Liver (tissue), 9 donors: ENCODE data around the gene EGR2. TPM values are rescaled to one million over a fixed set of nuclear protein-coding genes. Genes with fewer than 3 reads are reported as not detected.
"Not testable (repeated sequence)": the region's sequence is repeated elsewhere in the genome, so short reads cannot be mapped to it uniquely, and the experiment has no call there.

Experiments
- DNase-seq: peaks from one replicate; pipeline ENCODE4 v3.0.0-alpha.2; 2017; ENCODE audit warnings: low spot score
- H3K27ac ChIP-seq, 2 donors: one replicate each; pipeline ENCODE4 v1.7.0; 2013; ENCODE audit warnings: inconsistent platforms in 2 of 2, low read length in 2 of 2, control low read depth in 1 of 2, low read depth in 1 of 2, mild to moderate bottlenecking in 1 of 2
- H3K27me3 ChIP-seq, 4 donors: one replicate each; pipeline versions ENCODE4 v1.6.1 to v1.7.0; 2013; ENCODE audit warnings: low read length in 3 of 4, inconsistent platforms in 1 of 4, mild to moderate bottlenecking in 1 of 4, moderate library complexity in 1 of 4; ENCODE audit not compliant: control insufficient read depth in 4 of 4, insufficient read depth in 4 of 4
- H3K36me3 ChIP-seq, 4 donors: one replicate each; pipeline versions ENCODE4 v1.6.1 to v1.7.0; 2013; ENCODE audit warnings: low read length in 3 of 4, mild to moderate bottlenecking in 3 of 4, low read depth in 1 of 4, moderate library complexity in 1 of 4; ENCODE audit not compliant: control insufficient read depth in 4 of 4, insufficient read depth in 3 of 4
- H3K4me1 ChIP-seq, 4 donors: one replicate each; pipeline versions ENCODE4 v1.6.1 to v1.7.0; 2013; ENCODE audit warnings: low read length in 3 of 4, mild to moderate bottlenecking in 3 of 4, moderate library complexity in 1 of 4; ENCODE audit not compliant: control insufficient read depth in 4 of 4, insufficient read depth in 4 of 4
- H3K4me3 ChIP-seq, 3 donors: one replicate each; pipeline versions ENCODE4 v1.6.1 to v1.7.0; 2013; ENCODE audit warnings: low read length in 3 of 3, control low read depth in 1 of 3, low read depth in 1 of 3, mild to moderate bottlenecking in 1 of 3
- H3K9ac ChIP-seq, 2 donors: one replicate each; pipeline ENCODE4 v1.7.0; 2013; ENCODE audit warnings: low read length in 2 of 2, mild to moderate bottlenecking in 2 of 2, moderate library complexity in 2 of 2, control low read depth in 1 of 2, low read depth in 1 of 2
- H3K9me3 ChIP-seq, 4 donors: one replicate each; pipeline versions ENCODE4 v1.6.1 to v1.7.0; 2013; ENCODE audit warnings: low read length in 3 of 4; ENCODE audit not compliant: control insufficient read depth in 4 of 4
- EGR1 ChIP-seq, 2 donors: IDR thresholded peaks; 2 replicates each; pipeline ENCODE4 v1.6.1; 2016 to 2018; ENCODE audit warnings: antibody characterized with exemption in 2 of 2, low read depth in 2 of 2
- FOXA1 ChIP-seq: IDR thresholded peaks from 2 replicates; pipeline ENCODE4 v1.6.1; 2016; ENCODE audit warnings: antibody characterized with exemption
- FOXA2 ChIP-seq: IDR thresholded peaks from 2 replicates; pipeline ENCODE4 v1.6.1; 2016; ENCODE audit warnings: antibody characterized with exemption
- GABPA ChIP-seq, 2 donors: IDR thresholded peaks in 1 of 2; conservative IDR thresholded peaks in 1 of 2; 2 replicates each; pipeline ENCODE4 v1.6.1; 2016; ENCODE audit warnings: antibody characterized with exemption in 2 of 2, mild to moderate bottlenecking in 1 of 2, moderate library complexity in 1 of 2
- HNF4A ChIP-seq, 2 donors: conservative IDR thresholded peaks; 2 replicates each; pipeline ENCODE4 v1.6.1; 2016; ENCODE audit warnings: antibody characterized with exemption in 2 of 2, mild to moderate bottlenecking in 2 of 2
- HNF4G ChIP-seq: IDR thresholded peaks from 2 replicates; pipeline ENCODE4 v1.6.1; 2016; ENCODE audit warnings: antibody characterized with exemption
- JUND ChIP-seq, 2 donors: IDR thresholded peaks; 2 replicates each; pipeline ENCODE4 v1.6.1; 2016; ENCODE audit warnings: antibody characterized with exemption in 2 of 2
- NR2F2 ChIP-seq: IDR thresholded peaks from 2 replicates; pipeline ENCODE4 v1.6.1; 2016; ENCODE audit warnings: antibody characterized with exemption
- RAD21 ChIP-seq, 2 donors: IDR thresholded peaks; 2 replicates each; pipeline ENCODE4 v1.6.1; 2016; ENCODE audit warnings: antibody characterized with exemption in 2 of 2, mild to moderate bottlenecking in 2 of 2
- RXRA ChIP-seq, 2 donors: IDR thresholded peaks; 2 replicates each; pipeline ENCODE4 v1.6.1; 2017 to 2018; ENCODE audit warnings: antibody characterized with exemption in 2 of 2, mild to moderate bottlenecking in 1 of 2
- SP1 ChIP-seq: IDR thresholded peaks from 2 replicates; pipeline ENCODE4 v1.6.1; 2018; ENCODE audit warnings: antibody characterized with exemption, mild to moderate bottlenecking
- TAF1 ChIP-seq: conservative IDR thresholded peaks from 2 replicates; pipeline ENCODE4 v1.6.1; 2016; ENCODE audit warnings: antibody characterized with exemption, mild to moderate bottlenecking
- YY1 ChIP-seq: IDR thresholded peaks from 2 replicates; pipeline ENCODE4 v1.6.1; 2016; ENCODE audit warnings: antibody characterized with exemption, mild to moderate bottlenecking
- WGBS: extraction: QIAGEN DNeasy Blood & Tissue Kit; methylation state at CpG from one replicate; pipeline ENCODE4 v1.1.7; 2013; 5-methylcytosine and 5-hydroxymethylcytosine counted together
- polyA plus RNA-seq, 2 donors: library from polyadenylated mRNA; stranded (reverse) in 1 of 2; unstranded in 1 of 2; fragments of 200-250 nt in 1 of 2; fragments of >200 nt in 1 of 2; fragmentation: Nextera tagmentation in 1 of 2; extraction: Ambion mirVana in 1 of 2; gene quantifications; one replicate each; pipeline versions ENCODE4 v1.2.1 to v1.2.3, GENCODE V29; 2013 to 2015
- total RNA-seq, 2 donors: library from RNA; depleted of rRNA; stranded (reverse); fragments of >200 nt; gene quantifications; one replicate each; pipeline ENCODE4 v1.2.3, GENCODE V29; 2014
- TF ChIP-seq, protein P1 (sequence below): IDR thresholded peaks from 2 replicates; pipeline ENCODE4 v1.6.1; 2016; ENCODE audit warnings: antibody characterized with exemption
- TF ChIP-seq, protein P2 (sequence below): IDR thresholded peaks from 2 replicates; pipeline ENCODE4 v1.6.1; 2016; ENCODE audit warnings: antibody characterized with exemption
- TF ChIP-seq, protein P3 (sequence below): IDR thresholded peaks from 2 replicates; pipeline ENCODE4 v1.6.1; 2016; ENCODE audit warnings: antibody characterized with exemption
- TF ChIP-seq, protein P4 (sequence below): IDR thresholded peaks from 2 replicates; pipeline ENCODE4 v1.6.1; 2016; ENCODE audit warnings: antibody characterized with exemption, mild to moderate bottlenecking
- TF ChIP-seq, protein P5 (sequence below): fragments of 150-350 bp; IDR thresholded peaks from 2 replicates; pipeline ENCODE4 v1.5.1; 2017; ENCODE audit warnings: improper control_type of control experiment, low read depth, low read length; ENCODE audit not compliant: missing input control
- donor health status: healthy.
- donor health status: healthy.
- donor health status: healthy.
- donor health status: healthy.
- donor health status: healthy.

EGR2 gene
- total and polyA plus RNA-seq, 4 donors: 0.17 to 0.76 (median 0.23) TPM

DNA sequence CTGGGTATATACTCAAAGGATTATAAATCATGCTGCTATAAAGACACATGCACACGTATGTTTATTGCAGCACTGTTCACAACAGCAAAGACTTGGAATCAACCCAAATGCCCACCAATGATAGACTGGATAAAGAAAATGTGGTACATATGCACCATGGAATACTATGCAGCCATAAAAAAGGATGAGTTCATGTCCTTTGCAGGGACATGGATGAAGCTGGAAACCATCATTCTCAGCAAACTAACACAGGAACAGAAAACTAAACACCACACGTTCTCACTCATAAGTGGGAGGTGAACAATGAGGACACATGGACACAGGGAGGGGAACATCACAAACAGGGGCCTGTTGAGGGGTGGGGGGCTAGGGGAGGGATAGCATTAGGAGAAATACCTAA lies 27.9 kb downstream of the EGR2 start:
- not testable (repeated sequence) for H3K4me3 ChIP-seq, H3K9me3 ChIP-seq, H3K4me1 ChIP-seq, DNase-seq, H3K9ac ChIP-seq, H3K27me3 ChIP-seq, H3K27ac ChIP-seq, H3K36me3 ChIP-seq
- 86% methylated on average over 2 of the region's 2 CpGs for WGBS

DNA sequence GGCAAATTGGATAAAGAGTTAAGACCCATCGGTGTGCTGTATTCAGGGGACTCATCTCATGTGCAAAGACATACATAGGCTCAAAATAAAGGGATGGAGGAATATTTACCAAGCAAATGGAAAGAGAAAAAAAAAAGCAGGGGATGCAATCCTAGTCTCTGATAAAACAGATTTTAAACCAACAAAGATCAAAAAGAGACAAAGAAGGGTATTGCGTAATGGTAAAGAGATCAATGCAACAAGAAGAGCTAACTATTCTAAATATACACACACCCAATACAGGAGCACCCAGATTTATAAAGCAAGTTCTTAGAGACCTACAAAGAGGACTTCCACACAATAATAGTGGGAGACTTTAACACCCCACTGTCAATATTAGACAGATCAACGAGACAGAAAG lies 31.6 kb downstream of the EGR2 start:
- not testable (repeated sequence) for H3K36me3 ChIP-seq, H3K9me3 ChIP-seq, DNase-seq, H3K4me3 ChIP-seq, H3K27me3 ChIP-seq, H3K4me1 ChIP-seq, H3K27ac ChIP-seq, H3K9ac ChIP-seq
- WGBS: 91% methylated on average over 3 of the region's 3 CpGs

DNA sequence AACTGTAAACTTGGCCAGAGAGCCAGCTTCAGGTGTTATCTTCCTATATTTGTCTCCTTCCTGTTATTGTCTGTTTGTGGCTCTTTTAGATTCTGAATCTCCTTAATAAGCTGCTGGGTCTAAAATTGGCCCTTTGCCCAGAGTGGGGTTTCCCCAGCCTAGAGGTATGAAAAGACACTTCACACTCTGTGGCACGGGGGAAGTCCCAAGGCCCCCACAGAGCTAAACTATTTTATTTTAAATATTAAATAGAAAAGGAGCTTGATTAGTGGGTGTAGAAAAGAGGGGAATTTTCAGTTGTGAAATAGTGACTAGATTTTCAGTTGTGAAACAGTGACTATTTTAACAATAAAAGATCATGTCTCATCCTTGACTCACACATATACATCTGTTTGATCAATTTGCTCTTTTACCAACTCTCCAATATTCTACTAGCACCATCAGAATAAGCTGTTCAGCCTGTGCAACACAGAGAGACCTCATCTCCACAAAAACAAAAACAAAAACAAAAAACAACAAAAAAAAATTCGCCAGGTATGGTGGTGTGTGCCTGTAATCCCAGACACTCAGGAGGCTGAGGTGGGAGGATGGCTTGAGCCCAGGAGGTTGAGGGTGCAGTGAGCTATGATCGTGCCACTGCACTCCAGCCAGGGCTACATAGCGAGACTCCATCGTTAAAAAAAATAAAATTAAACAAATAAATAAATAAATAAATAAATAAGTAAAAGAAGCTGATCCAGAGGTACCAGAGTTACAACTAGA lies 36.5 kb downstream of the EGR2 start:
- no peak for DNase-seq
- H3K36me3 ChIP-seq: no peaks in the 10 kb centered on the region
- no peaks in the 10 kb centered on the region for H3K27me3 ChIP-seq
- TF ChIP-seq, protein P1, sequence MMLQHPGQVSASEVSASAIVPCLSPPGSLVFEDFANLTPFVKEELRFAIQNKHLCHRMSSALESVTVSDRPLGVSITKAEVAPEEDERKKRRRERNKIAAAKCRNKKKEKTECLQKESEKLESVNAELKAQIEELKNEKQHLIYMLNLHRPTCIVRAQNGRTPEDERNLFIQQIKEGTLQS: no peak
- TF ChIP-seq FOXA2 (no peak), HNF4A (conservative IDR thresholded peaks at IDR 0.05) (no peak), YY1 (no peak), RXRA (IDR thresholded peaks at IDR 0.05) (no peak), NR2F2 (no peak), GABPA (IDR thresholded peaks at IDR 0.05 in 1 of 2, conservative IDR thresholded peaks at IDR 0.05 in 1 of 2) (no peak), HNF4G (no peak), RAD21 (IDR thresholded peaks at IDR 0.05) (no peak), EGR1 (IDR thresholded peaks at IDR 0.05; ENCODE audit: low read depth in 2 of 2) (no peak), JUND (IDR thresholded peaks at IDR 0.05) (no peak), SP1 (no peak), FOXA1 (no peak), TAF1 (no peak)
- TF ChIP-seq, protein P2, sequence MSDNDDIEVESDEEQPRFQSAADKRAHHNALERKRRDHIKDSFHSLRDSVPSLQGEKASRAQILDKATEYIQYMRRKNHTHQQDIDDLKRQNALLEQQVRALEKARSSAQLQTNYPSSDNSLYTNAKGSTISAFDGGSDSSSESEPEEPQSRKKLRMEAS: no peak
- TF ChIP-seq, protein P3, sequence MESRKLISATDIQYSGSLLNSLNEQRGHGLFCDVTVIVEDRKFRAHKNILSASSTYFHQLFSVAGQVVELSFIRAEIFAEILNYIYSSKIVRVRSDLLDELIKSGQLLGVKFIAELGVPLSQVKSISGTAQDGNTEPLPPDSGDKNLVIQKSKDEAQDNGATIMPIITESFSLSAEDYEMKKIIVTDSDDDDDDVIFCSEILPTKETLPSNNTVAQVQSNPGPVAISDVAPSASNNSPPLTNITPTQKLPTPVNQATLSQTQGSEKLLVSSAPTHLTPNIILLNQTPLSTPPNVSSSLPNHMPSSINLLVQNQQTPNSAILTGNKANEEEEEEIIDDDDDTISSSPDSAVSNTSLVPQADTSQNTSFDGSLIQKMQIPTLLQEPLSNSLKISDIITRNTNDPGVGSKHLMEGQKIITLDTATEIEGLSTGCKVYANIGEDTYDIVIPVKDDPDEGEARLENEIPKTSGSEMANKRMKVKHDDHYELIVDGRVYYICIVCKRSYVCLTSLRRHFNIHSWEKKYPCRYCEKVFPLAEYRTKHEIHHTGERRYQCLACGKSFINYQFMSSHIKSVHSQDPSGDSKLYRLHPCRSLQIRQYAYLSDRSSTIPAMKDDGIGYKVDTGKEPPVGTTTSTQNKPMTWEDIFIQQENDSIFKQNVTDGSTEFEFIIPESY: no peak
- TF ChIP-seq, protein P4, sequence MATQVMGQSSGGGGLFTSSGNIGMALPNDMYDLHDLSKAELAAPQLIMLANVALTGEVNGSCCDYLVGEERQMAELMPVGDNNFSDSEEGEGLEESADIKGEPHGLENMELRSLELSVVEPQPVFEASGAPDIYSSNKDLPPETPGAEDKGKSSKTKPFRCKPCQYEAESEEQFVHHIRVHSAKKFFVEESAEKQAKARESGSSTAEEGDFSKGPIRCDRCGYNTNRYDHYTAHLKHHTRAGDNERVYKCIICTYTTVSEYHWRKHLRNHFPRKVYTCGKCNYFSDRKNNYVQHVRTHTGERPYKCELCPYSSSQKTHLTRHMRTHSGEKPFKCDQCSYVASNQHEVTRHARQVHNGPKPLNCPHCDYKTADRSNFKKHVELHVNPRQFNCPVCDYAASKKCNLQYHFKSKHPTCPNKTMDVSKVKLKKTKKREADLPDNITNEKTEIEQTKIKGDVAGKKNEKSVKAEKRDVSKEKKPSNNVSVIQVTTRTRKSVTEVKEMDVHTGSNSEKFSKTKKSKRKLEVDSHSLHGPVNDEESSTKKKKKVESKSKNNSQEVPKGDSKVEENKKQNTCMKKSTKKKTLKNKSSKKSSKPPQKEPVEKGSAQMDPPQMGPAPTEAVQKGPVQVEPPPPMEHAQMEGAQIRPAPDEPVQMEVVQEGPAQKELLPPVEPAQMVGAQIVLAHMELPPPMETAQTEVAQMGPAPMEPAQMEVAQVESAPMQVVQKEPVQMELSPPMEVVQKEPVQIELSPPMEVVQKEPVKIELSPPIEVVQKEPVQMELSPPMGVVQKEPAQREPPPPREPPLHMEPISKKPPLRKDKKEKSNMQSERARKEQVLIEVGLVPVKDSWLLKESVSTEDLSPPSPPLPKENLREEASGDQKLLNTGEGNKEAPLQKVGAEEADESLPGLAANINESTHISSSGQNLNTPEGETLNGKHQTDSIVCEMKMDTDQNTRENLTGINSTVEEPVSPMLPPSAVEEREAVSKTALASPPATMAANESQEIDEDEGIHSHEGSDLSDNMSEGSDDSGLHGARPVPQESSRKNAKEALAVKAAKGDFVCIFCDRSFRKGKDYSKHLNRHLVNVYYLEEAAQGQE: no peak
- TF ChIP-seq, protein P5, sequence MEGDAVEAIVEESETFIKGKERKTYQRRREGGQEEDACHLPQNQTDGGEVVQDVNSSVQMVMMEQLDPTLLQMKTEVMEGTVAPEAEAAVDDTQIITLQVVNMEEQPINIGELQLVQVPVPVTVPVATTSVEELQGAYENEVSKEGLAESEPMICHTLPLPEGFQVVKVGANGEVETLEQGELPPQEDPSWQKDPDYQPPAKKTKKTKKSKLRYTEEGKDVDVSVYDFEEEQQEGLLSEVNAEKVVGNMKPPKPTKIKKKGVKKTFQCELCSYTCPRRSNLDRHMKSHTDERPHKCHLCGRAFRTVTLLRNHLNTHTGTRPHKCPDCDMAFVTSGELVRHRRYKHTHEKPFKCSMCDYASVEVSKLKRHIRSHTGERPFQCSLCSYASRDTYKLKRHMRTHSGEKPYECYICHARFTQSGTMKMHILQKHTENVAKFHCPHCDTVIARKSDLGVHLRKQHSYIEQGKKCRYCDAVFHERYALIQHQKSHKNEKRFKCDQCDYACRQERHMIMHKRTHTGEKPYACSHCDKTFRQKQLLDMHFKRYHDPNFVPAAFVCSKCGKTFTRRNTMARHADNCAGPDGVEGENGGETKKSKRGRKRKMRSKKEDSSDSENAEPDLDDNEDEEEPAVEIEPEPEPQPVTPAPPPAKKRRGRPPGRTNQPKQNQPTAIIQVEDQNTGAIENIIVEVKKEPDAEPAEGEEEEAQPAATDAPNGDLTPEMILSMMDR: no peak
- no peak overlapping the region for H3K9ac ChIP-seq
- WGBS: 86% methylated on average over 5 of the region's 5 CpGs
- H3K9me3 ChIP-seq: no peaks in the 10 kb centered on the region
- H3K27ac ChIP-seq: no peak overlapping the region
- no peak overlapping the region for H3K4me3 ChIP-seq
- H3K4me1 ChIP-seq: no peaks in the 10 kb centered on the region
